ENCODE results near the gene TSLP.

TSLP gene

DNA sequence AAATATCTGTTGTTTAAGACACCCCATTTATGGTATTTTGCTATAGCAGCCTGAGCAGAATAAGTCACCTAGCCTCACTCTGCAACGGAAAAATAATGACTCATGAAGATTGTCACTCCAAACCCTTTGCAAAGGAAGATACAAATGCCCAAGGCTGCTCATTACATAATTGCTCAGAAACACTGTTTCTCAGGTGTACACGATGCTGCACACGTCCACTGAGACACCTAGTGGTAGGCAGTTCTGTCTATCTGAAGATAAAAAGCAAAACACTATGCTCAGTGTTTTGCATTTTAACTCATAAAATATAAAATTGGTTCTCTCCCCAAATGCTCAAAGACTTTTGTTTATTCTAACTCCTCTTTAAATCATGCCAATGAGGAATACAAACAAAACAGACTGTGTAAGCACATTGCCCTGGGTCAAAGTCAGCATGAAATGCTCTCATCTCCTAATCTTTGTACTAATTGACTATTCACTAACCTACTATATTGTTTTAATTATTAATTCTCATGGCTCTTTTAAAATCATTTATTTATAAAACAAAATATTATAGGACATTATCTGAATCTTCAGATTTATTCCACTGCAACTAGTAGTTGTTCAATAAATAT lies 7.7 kb upstream of the TSLP start:
- DNase-seq (ENCODE audit: low read depth) = peak; percentile 53
- H3K4me3 ChIP-seq (ENCODE audit: low read depth, low read length) = no peak overlapping the region
- TF ChIP-seq, protein P1, sequence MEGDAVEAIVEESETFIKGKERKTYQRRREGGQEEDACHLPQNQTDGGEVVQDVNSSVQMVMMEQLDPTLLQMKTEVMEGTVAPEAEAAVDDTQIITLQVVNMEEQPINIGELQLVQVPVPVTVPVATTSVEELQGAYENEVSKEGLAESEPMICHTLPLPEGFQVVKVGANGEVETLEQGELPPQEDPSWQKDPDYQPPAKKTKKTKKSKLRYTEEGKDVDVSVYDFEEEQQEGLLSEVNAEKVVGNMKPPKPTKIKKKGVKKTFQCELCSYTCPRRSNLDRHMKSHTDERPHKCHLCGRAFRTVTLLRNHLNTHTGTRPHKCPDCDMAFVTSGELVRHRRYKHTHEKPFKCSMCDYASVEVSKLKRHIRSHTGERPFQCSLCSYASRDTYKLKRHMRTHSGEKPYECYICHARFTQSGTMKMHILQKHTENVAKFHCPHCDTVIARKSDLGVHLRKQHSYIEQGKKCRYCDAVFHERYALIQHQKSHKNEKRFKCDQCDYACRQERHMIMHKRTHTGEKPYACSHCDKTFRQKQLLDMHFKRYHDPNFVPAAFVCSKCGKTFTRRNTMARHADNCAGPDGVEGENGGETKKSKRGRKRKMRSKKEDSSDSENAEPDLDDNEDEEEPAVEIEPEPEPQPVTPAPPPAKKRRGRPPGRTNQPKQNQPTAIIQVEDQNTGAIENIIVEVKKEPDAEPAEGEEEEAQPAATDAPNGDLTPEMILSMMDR (IDR thresholded peaks at IDR 0.05; ENCODE audit: insufficient read depth, low read depth, low read length, missing control alignments) = peak; percentile 60

DNA sequence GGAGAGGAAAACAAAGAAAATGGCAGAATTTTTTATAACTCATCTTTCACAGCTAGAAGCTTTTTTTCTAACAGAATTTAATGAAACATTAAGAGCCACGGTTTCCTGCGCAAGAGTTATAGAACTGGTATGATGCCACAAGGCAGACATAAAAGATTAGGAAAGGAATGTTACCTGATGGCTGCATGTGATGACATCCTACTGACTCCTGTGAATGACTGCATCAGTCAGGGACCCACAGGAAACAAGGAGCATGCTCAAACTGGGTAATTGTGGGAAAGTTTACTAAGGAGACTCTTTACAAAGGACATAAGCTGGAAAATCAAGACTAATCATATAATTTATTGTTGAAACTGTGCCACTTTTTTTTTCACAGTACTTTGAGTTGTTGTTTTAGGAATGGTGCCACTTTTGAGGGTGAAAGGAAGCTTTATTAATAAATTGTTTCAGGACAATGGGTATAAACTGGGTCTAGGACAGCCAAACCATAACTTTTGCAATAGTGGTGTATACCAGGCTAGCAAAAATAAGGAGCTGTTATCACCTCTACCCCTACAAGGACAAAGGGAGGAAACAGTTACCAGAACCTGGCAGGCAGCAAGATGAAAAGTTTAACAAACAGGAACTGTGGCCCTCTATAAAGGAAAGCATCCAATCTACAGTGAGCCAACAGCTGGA lies 5.1 kb upstream of the TSLP start:
- DNase-seq (ENCODE audit: low read depth) = no peak
- TF ChIP-seq, protein P1 (IDR thresholded peaks at IDR 0.05; ENCODE audit: insufficient read depth, low read depth, low read length, missing control alignments) = no peak
- no peak overlapping the region for H3K4me3 ChIP-seq (ENCODE audit: low read depth, low read length)

DNA sequence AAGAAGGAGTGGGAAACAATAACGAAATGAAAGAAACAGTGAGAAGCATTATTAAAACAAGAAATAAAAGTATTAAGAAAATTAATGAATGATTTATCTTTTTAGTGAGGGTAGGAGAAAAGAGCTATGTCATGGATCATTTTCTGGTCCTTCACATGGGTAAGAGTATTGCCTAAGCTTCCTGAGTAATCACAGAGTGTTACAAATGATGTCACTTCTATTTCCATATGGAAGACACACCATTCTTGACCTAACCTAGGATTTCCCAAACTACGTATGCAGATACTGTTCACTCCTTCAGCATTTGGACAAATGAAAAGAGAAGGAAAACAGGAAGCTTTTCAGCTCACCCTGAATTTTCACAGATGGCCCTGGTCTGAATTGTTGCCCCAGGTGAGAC lies 3.3 kb upstream of the TSLP start:
- H3K4me3 ChIP-seq (ENCODE audit: low read depth, low read length) = no peak overlapping the region
- DNase-seq (ENCODE audit: low read depth) = no peak
- TF ChIP-seq, protein P1 (IDR thresholded peaks at IDR 0.05; ENCODE audit: insufficient read depth, low read depth, low read length, missing control alignments) = no peak

DNA sequence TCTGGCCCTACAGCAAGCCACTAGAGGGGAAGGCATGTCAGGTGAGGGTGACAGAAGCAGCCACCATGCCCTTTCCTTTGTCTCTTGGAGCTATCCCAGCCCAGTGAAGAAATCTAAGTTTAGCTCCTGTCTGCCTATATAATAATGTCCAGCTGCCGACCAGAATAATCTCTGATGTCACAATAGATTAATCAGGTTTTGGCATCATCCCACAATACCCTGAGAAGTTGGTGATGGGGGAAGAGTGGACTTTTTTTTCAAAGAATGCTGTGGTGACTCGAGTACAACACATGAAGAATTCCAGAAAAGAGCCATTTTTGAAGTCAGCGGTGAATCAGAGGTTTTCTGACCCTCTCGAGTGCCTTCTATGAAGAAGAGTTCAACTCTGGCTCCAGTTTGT lies 1.7 kb upstream of the TSLP start:
- TF ChIP-seq, protein P1 (IDR thresholded peaks at IDR 0.05; ENCODE audit: insufficient read depth, low read depth, low read length, missing control alignments) = no peak
- no peak for DNase-seq (ENCODE audit: low read depth)
- no peak overlapping the region for H3K4me3 ChIP-seq (ENCODE audit: low read depth, low read length)

DNA sequence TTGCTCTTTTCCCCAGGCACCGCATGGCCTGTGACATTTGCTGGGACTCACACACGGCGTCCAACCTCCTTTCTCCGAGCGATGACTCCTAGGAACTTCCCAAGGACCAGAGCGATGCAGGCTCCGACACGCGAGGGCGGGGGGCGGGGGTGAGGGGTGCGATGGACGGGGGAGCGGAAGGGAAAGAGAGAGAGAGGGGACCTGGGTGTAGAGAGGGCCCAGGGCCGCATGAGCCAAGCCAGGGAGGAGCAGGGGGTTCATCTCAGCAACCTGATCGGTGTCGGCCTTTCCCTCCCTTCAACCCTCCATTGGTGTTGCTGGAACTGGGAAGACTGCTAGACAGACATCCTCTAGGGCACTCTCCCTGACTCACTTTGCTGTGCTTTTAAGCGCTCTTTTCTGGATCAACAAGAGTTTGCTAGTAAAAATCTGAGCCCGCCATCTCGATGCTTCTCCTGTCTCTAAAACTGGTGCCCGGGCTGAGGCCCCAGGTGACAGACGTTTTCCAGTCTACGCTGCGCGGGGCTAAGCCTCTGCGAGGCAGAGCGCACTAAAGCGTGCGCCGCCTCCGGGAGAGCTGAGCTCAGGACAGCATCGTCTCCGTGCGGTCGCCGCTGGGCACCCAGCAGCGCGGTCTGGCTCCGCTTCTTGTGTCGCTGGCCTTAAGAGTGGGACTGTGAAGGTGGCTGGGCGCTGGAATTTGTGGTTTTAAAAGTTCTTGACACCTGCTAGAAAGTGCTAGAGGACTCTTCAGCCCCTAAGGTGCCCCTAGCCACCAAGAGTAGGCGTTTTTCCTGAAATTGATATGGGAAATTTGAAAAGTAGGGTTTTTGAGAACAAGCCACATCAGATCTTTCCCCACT lies 1.0 kb upstream of the TSLP start:
- peak; percentile 50 for DNase-seq (ENCODE audit: low read depth)
- TF ChIP-seq, protein P1 (IDR thresholded peaks at IDR 0.05; ENCODE audit: insufficient read depth, low read depth, low read length, missing control alignments) = no peak
- H3K4me3 ChIP-seq (ENCODE audit: low read depth, low read length) = no peak overlapping the region; the same call in 1 of the 2 replicates

DNA sequence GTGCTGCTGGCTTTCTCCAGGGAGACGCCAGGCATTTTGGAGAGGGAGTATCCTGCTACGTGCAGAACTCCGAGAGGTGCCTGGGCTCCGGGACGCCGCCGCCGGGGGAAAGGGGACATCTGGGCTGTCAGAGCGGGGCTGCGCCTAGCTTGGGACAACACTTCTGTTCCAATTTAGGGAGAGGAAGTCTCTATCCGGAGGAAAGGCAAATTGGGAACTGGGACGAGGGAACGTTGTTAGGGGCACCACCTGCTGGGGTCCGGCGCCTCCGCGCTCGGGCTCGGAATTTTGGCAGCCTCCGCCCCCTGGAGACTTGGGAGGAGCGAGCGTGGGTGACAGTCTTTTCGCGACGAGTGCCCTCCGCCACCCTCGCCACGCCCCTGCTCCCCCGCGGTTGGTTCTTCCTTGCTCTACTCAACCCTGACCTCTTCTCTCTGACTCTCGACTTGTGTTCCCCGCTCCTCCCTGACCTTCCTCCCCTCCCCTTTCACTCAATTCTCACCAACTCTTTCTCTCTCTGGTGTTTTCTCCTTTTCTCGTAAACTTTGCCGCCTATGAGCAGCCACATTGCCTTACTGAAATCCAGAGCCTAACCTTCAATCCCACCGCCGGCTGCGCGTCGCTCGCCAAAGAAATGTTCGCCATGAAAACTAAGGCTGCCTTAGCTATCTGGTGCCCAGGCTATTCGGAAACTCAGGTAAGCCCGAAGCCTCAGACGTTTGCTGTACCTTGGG lies 1.6 kb downstream of the TSLP start:
- TF ChIP-seq, protein P1 (IDR thresholded peaks at IDR 0.05; ENCODE audit: insufficient read depth, low read depth, low read length, missing control alignments) = no peak
- peak; percentile 57 for DNase-seq (ENCODE audit: low read depth)
- peak overlapping the region; percentile 70 for H3K4me3 ChIP-seq (ENCODE audit: low read depth, low read length)
